Fibroblast of pulmonary artery (primary cell): ENCODE results near the gene WBP4.
"Not testable (repeated sequence)": the region's sequence is repeated elsewhere in the genome, so short reads cannot be mapped to it uniquely, and the experiment has no call there.

Experiments
- DNase-seq: peaks from one replicate; pipeline ENCODE4 v3.0.0-alpha.2; 2010; ENCODE audit warnings: low read depth
- H3K4me3 ChIP-seq: replicated peaks from 2 replicates; pipeline ENCODE4 v1.5.1; 2011; ENCODE audit warnings: low read depth, mild to moderate bottlenecking, control low read depth, low read length, moderate library complexity
- TF ChIP-seq, protein P1 (sequence below): IDR thresholded peaks from 2 replicates; pipeline ENCODE4 v1.5.1; 2011; ENCODE audit warnings: mild to moderate bottlenecking, control low read depth, low read length, inconsistent platforms; ENCODE audit errors: missing control alignments

WBP4 gene

DNA sequence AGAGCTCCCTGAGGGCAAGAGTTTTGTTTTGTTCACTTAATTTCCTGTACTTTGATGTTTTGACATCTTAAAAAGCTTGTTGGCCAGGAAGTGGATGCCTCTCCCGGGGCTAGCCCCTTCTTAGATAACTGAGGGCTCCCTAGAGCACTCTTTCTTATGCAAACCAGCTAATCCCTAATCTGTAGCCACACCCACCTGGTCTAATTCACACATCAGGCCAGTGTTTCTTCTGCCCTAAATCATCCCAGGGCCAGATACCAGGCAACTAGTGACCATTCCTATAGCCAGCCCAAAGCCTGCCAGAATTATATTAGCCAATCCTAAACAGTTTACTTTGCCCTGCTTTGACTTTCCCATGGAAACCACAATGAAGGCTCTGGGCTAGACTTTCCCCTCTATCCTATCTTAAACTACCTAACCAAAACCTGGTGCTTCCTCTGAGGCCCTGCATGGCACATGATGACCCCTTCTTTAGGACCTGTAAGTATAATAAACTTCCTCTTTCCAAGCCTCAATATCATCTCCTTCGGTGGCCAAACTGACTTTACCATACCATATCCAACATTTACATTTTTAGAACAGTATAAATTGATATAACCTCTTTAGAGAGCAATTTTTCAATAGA lies 24.8 kb downstream of the WBP4 start:
- DNase-seq, result no peak
- no peak overlapping the region for H3K4me3 ChIP-seq
- TF ChIP-seq, protein P1, sequence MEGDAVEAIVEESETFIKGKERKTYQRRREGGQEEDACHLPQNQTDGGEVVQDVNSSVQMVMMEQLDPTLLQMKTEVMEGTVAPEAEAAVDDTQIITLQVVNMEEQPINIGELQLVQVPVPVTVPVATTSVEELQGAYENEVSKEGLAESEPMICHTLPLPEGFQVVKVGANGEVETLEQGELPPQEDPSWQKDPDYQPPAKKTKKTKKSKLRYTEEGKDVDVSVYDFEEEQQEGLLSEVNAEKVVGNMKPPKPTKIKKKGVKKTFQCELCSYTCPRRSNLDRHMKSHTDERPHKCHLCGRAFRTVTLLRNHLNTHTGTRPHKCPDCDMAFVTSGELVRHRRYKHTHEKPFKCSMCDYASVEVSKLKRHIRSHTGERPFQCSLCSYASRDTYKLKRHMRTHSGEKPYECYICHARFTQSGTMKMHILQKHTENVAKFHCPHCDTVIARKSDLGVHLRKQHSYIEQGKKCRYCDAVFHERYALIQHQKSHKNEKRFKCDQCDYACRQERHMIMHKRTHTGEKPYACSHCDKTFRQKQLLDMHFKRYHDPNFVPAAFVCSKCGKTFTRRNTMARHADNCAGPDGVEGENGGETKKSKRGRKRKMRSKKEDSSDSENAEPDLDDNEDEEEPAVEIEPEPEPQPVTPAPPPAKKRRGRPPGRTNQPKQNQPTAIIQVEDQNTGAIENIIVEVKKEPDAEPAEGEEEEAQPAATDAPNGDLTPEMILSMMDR, result no peak

GRCh38 chr13:41095681-41096080 lies 34.4 kb downstream of the WBP4 start:
- not testable (repeated sequence) for H3K4me3 ChIP-seq, DNase-seq

GRCh38 chr13:41098761-41099160 lies 37.5 kb downstream of the WBP4 start:
- H3K4me3 ChIP-seq, result no peak overlapping the region
- no peak for DNase-seq
- TF ChIP-seq, protein P1, result no peak

DNA sequence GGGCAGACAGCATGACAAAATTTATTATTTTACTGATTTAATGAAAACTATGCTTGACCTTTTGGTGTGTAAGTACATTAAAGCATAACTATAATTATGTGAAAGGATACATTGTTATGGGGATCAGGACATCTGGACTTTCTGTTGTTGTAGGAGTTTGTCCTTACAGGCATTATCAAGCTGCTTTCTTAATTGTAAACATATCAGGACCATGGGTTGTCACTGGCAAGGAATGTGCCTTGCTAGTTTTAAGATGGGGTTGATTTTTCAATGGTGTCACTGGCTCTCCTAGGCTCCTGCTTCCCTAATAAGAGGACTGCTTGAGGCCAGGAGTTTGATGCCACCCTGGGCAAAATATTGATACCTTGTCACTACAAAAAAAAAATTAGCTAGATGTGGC lies 38.7 kb downstream of the WBP4 start:
- no peak overlapping the region for H3K4me3 ChIP-seq
- TF ChIP-seq, protein P1, result no peak
- no peak for DNase-seq

DNA sequence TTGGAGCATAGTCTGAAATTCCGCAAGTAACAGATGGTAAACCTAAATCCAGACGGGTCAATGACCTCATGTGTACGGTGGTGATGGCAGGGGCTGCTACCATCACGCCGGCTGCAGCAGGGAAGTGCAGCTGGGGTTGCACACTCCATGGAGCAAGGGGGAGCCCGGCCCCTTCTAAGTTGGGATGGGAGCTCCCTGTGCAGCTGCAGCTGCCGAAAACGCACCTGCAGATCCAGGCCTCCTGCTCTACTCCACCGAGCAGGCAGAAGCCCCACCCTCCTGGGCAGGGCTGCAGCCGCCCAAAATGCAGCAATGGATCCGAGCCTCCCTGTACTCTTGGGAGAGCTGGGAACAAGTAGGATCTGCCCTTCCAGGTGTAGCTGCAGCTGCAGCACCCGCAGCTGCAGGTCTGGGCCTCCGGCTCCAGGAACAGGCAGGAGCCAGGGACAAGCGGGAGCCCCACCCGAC lies 45.8 kb downstream of the WBP4 start:
- TF ChIP-seq, protein P1, result no peak
- H3K4me3 ChIP-seq, result no peak overlapping the region

GRCh38 chr13:41107584-41108014 lies 46.3 kb downstream of the WBP4 start:
- no peak for DNase-seq
- H3K4me3 ChIP-seq, result no peak overlapping the region
- TF ChIP-seq, protein P1, result no peak

More for the DNA sequence above, 45.8 kb downstream of the WBP4 start:
- no peak for DNase-seq

DNA sequence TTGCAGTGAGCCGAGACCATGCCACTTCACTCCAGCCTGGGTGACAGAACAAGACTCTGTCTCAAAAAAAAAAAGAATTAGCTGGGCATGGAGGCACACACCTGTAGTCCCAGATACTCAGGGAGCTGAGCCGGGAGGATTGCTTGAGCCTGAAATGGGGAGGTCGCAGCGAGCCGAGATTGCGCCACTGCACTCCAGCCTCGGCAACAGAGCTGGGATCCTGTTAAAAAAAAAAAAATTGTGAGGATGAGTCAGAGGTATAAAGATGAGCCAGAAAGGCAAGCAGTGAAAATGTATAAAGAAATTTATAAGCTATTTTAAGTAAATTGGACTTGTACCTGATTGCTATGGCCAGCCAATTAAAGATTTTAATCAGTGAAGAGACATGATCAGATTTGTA lies 50.1 kb downstream of the WBP4 start:
- TF ChIP-seq, protein P1, result no peak
- no peak overlapping the region for H3K4me3 ChIP-seq
- DNase-seq, result peak; percentile 41
